Lower lobe of right lung (tissue), 2 donors: ENCODE data around the gene ATP13A5. TPM values are rescaled to one million over a fixed set of nuclear protein-coding genes. Genes with fewer than 3 reads are reported as not detected.

Experiments used
- ATAC-seq, 2 donors: fragments of 200-7000 bp; cut with Tn5 transposase; one replicate each; pipeline ENCODE4 v1.9.1; 2020 to 2022; ENCODE audit warnings: mild to moderate bottlenecking in 2 of 2, moderate library complexity in 2 of 2
- DNase-seq: peaks from one replicate; pipeline ENCODE4 v3.0.0-alpha.2; 2020
- H3K27ac ChIP-seq: fragments of 200-600 bp; one replicate; pipeline ENCODE4 v1.8.0; 2022
- H3K27me3 ChIP-seq: fragments of 200-600 bp; one replicate; pipeline ENCODE4 v1.8.0; 2022; ENCODE audit warnings: low read depth
- H3K36me3 ChIP-seq: fragments of 200-600 bp; one replicate; pipeline ENCODE4 v1.8.0; 2022; ENCODE audit warnings: mild to moderate bottlenecking
- H3K4me1 ChIP-seq: fragments of 200-600 bp; one replicate; pipeline ENCODE4 v1.8.0; 2022
- H3K4me3 ChIP-seq: fragments of 200-600 bp; one replicate; pipeline ENCODE4 v1.8.0; 2022; ENCODE audit warnings: mild to moderate bottlenecking
- H3K9me3 ChIP-seq: fragments of 200-600 bp; one replicate; pipeline ENCODE4 v1.8.0; 2022
- CTCF ChIP-seq: fragments of 200-600 bp; IDR thresholded peaks from one replicate; pipeline ENCODE4 v1.8.0; 2022; ENCODE audit warnings: antibody characterized with exemption, mild to moderate bottlenecking
- intact Hi-C: fragments of 100-400 bp; cut with DNase I; formaldehyde crosslinking; loops from one replicate; pipeline ENCODE4 v1.11.0; 2022
- total RNA-seq: library from RNA; stranded (reverse); fragmentation: NEBNext Ultra II Directional; extraction: Animal tissue kit (Norgen Biotek cat#: 25700); gene quantifications from one replicate; pipeline ENCODE4 v1.2.1, GENCODE V29; 2021
- donor health status: DM: no; HTN: yes; CAD: no; lungs with severe emphysema.

The ATP13A5 gene
- total RNA-seq, 1 donor from 2014 or later: 2.0 TPM

DNA sequence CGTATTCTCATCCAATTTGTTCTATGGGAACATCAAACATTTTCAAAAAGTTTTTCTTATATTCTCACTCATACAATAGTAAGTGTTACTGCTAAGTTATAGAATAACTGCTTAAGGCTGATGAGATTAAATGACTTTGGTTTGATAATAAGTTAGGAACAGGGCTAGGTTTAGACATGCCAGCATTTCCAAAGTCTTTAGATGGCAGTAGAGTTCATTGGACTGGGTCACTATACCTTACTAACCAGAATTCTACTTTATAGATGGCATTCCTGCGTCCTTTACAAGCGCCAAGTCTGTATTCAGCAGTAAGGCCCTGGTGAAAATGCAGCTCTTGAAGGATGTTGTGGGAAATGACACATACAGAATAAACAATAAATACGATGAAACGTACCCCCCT, 115.8 kb downstream of the ATP13A5 start:
- Histone ChIP-seq H3K4me3 (no peak overlapping the region), H3K27ac (no peak overlapping the region), H3K27me3 (no peaks in the 10 kb centered on the region), H3K36me3 (no peaks in the 10 kb centered on the region), H3K9me3 (no peaks in the 10 kb centered on the region), H3K4me1 (no peaks in the 10 kb centered on the region)
- intact Hi-C loops: no loop called here
- ATAC-seq: no peak
- no peak for DNase-seq
- TF ChIP-seq CTCF: no peak

GRCh38 chr3:193261970-193262369, 116.6 kb downstream of the ATP13A5 start:
- H3K36me3 ChIP-seq: no peaks in the 10 kb centered on the region
- H3K4me1 ChIP-seq: no peaks in the 10 kb centered on the region
- no peak overlapping the region for H3K4me3 ChIP-seq
- no peaks in the 10 kb centered on the region for H3K9me3 ChIP-seq
- DNase-seq: no peak
- ATAC-seq: no peak
- H3K27ac ChIP-seq: no peak overlapping the region
- no peak for TF ChIP-seq CTCF
- intact Hi-C loops: no loop called here
- H3K27me3 ChIP-seq: no peaks in the 10 kb centered on the region

- no peaks in the 10 kb centered on the region for H3K4me1 ChIP-seq
- intact Hi-C loops: no loop called here
- ATAC-seq: no peak
- no peak for TF ChIP-seq CTCF
- no peak overlapping the region for H3K4me3 ChIP-seq
- H3K27ac ChIP-seq: no peak overlapping the region
- peaks cover 14% of the 10 kb centered on the region for H3K9me3 ChIP-seq
- H3K27me3 ChIP-seq: no peaks in the 10 kb centered on the region
- DNase-seq: no peak
- no peaks in the 10 kb centered on the region for H3K36me3 ChIP-seq
These were observed 124.4 kb downstream of the ATP13A5 start for GRCh38 chr3:193253986-193254660.

DNA sequence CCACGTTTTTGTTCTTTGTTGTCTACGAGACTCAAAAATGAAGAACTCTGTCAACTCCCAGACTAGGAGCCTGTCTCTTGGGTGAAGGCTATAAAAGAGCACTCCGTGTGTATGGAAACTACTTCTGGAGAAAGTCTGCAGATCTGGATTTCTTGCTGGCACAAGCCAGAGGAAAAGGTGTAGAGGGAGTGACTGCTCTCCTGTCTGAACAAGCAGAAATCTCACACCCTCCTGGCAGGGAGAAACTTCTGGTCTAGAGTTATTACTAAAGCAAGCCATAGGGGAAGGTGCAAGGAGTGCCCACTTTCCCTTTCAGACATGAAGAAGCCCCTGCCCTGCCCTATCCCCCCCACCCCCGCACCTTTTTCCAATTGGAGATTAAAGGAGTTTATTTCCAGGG, 128.1 kb downstream of the ATP13A5 start:
- Histone ChIP-seq H3K4me3 (no peak overlapping the region), H3K27me3 (no peaks in the 10 kb centered on the region), H3K27ac (no peak overlapping the region), H3K36me3 (no peaks in the 10 kb centered on the region), H3K4me1 (no peaks in the 10 kb centered on the region), H3K9me3 (peaks cover 24% of the 10 kb centered on the region)
- intact Hi-C loops: no loop called here
- DNase-seq: no peak
- ATAC-seq: no peak
- TF ChIP-seq CTCF: no peak

DNA sequence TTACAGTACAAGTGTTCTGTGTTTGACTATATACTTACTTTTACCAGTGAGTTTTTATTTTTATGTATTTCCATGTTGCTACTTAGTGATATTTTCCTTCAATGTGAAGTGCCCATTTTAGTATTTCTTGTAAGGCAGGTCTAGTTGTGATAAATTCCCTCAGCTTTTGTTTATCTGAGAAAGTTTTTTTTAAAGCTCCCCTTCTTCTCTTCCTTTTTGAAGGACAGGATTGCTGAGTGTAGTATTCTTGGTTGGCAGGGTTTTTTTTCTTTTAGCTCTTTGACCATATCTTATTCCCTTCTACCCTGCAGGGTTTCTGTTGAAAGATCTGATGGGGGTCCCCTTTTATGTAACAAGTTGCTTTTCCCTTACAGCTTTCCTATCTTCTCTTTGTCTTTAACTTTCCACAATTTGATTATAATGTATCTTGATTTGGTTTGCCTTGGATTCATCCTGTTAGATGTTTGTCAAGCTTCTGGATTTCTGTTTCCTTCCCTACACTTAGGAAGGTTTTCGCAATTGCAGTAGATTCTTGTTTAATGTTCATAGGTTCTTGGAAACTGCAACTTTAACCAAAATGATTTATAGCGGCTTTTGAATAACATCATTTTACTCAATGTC, 129.6 kb downstream of the ATP13A5 start:
- TF ChIP-seq CTCF: no peak
- no peak for DNase-seq
- Histone ChIP-seq H3K4me1 (no peaks in the 10 kb centered on the region), H3K27ac (no peak overlapping the region), H3K36me3 (no peaks in the 10 kb centered on the region), H3K9me3 (peaks cover 24% of the 10 kb centered on the region), H3K27me3 (no peaks in the 10 kb centered on the region), H3K4me3 (no peak overlapping the region)
- ATAC-seq: no peak
- intact Hi-C loops: no loop called here
